HT1080 (cell line): Measurements from ENCODE around the gene LRP8. TPM values are rescaled to one million over a fixed set of nuclear protein-coding genes. Genes with fewer than 3 reads are reported as not detected.
A peak's percentile ranks its signal among the peaks of the same experiment; 100 is the strongest.

Experiments
- DNase-seq: peaks from one replicate; pipeline ENCODE4 v3.0.0-alpha.2; 2015; ENCODE audit warnings: low read depth
- total RNA-seq: library from RNA; depleted of rRNA; stranded (reverse); fragments of >200 nt; shearing (Covaris generic); gene quantifications from 2 replicates; pipeline ENCODE4 v1.2.3, GENCODE V29; 2014

The LRP8 gene
- total RNA-seq, 1 experiment from 2014 or later = 65.3 TPM

DNA sequence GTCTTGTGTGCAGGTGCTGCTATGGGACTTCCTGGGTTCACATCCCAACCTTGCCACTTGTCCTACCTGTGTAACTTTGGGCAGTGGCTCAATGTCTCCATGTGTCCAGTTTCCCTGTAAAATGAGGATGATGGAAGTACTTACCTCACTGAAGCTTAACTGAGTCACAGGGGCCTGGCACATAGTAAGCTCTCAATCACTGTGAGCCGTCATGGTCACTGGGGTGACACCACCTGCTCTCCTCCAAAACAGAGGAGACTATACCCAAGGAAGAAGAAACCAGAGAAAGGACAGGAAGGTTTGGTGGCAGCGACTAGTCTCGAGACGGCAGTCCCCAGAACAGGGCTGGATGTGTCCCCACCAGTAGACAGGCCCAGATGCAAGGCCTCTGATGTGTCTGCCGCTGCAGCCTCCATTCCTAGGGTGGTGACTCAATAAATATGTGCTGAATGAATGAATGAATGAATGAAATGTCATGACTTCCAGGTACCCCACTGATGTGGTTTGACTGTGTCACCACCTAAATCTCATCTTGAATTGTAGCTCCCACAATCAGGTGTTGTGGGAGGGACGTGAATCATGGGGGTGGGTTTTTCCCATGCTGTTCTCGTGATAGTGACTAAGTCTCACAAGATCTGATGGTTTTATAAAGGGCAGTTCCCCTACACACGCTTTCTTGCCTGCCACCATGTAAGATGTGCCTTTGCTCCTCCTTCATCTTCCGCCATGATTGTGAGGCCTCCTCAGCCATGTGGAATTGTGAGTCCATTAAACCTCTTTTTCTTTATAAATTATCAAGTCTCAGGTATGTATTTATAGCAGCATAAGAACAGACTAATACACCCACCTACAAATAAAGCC, 13.0 kb upstream of the LRP8 start:
- peak; percentile 32 for DNase-seq

DNA sequence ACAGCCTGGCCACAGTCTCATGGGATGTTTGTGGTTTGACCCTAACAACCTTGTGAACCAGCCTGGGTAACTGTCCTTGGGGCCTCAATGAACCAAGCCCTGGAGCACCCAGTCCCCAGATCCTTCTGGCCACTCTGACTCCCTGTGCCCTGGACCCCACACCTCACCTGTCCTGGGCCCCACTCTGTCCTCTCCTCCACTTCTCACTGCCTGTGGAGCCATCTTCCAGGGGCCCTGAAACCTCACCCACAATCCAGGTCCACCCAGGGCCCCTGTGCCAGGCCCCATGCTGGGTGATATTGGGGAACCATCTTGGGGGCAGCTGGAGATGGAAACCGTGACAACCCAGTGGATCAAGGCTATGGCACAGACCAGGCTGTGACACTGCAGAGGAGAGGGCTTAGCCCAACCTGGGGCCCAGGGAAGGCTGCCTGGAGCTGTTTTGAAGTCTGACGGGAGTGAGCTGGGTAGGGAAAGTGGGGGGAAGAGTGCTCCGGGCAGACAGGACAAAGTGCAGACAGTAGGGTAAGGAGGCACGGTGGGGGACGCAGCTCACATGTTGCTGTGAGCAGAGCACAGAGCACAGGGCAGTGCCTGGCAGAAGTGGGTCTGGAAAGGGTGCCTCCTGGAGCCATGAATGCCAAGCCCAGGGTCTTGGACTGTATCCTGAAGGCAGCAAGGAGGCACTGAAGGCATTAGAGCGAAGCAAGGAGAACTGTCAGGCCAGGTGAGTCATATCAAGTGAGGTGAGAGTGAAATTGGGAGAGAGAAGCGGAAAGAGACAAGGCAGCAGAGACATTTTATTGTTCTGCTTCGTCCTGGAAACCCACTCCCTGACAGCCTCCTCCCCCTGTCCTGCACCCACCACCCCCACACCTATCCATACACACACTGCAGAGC, 12.1 kb upstream of the LRP8 start:
- no peak for DNase-seq

DNA sequence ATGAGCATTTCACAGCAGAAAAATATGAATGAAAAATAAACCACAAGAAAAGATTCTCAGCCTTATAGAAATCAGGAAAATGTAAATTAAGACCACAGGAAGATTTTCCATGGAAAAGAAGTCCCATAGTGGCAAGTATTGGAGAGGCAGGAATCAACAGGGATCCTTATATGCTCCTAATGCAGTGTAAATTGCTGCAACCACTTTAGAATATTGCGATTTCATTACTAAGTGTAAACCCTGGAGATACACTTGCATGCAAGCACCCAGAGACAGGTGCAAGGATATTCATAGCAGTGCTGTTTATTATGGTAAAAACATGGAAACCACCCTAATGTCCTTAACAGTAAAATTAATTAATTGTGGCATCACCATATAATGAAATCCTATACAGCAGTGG, 10.6 kb upstream of the LRP8 start:
- DNase-seq = no peak

DNA sequence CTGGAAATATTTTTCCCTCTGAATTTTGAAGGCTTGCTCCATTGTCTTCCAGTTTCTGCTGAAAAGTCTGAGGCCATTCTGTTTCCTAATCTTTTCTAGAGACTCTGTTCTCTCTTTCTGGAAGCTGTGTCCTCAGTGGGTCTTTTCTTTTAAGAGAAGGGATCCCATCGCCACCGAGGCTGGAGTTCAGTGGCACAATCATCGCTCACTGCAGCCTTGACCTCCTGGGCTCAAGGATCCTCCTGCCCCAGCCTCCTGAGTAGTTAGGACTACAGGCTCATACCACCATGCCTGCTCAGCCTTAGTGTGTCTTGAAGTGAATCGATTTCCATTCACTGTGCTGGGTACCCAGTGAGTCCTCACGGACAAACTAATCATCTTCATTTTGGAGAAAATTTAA, 9.6 kb upstream of the LRP8 start:
- no peak for DNase-seq

DNA sequence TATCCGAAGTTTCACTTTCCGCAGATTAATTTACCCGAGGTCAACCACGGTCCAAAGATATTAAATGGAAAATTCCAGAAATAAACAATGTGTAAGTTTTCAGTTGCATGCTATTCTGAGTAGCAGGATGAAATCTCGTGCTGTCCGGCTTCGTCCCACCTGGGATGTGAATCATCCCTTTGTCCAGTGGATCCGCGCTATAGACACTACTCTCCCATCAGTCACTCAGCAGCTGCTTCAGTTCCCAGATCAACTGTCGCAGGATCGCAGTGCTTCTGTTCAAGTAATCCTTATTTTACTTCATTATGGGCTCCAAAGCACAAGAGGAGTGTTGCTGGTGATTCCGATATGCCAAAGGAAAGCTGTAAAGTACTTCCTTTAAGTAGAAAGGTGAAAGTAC, 8.3 kb upstream of the LRP8 start:
- no peak for DNase-seq

DNA sequence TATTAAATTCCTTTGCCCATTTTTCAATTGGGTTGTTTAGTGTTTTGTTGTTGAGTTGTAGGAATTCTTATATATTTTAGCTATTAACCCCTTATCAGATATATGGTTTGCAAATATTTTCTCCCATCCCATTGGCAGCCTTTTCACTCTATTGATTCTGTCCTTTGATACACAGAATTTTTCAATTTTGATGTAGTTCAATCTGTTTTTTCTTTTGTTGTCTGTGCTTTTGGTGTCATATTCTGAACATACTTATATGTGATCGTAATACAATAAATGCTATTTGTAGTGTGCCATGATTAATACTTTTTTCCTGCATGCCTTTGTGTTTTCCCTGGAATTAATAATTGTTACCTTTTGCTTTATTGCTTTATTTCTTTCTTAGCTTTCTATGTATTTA, 7.8 kb upstream of the LRP8 start:
- DNase-seq = no peak

DNA sequence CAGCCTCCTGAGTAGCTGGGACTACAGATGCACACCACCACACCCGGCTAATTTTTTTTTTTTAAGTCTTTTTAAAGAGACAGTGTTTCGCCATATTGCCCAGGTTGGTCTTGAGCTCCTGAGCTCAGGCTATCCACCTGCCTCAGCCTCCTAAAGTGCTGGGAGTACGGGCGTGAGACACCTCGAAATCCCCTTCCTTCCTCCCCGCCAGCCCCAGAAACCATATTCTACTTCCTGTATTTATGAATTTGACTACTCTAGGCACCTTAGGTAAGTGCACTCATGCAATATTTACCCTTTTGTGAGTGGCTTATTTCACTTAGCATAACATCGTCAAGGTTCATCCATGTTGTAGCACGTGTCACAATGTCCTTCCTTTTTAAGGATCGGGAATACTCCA, 6.9 kb upstream of the LRP8 start:
- no peak for DNase-seq

DNA sequence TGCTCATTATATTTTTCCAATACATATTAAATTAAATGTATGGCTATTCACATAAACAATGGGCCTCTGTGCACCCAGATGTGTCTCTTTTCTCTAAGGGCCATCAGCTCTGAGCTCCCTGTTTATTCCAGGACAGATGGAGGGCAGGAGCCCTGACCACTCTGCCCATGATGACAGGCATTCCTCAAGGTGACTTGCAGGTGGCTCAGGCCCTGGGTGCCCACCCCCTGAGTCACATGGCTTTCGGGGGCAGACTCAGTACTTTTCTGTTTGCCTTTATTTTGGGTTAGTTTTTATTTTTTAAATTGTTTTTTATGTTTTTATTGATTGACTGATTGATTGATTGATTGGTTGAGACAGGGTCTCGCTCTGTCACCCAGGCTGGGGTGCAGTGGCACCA, 6.4 kb upstream of the LRP8 start:
- DNase-seq = no peak

DNA sequence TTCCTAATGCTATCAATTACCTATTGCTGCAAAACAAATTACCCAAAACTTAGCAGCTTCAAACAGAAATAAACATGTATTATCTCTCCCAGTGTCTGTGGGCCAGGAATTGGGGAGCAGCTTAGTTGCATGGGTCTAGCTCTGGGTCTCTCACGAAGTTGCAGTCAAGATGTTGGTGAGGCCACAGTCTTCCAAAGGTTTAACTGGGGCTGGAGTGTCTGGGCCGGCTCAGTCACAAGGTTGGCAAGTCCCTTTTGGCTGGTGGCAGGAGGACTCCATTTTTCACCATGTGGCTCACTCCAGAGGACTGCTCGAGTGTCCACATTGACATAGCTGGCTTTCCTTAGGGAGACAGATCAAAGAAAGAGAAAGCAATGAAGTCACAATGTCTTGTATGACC, 5.0 kb upstream of the LRP8 start:
- no peak for DNase-seq

DNA sequence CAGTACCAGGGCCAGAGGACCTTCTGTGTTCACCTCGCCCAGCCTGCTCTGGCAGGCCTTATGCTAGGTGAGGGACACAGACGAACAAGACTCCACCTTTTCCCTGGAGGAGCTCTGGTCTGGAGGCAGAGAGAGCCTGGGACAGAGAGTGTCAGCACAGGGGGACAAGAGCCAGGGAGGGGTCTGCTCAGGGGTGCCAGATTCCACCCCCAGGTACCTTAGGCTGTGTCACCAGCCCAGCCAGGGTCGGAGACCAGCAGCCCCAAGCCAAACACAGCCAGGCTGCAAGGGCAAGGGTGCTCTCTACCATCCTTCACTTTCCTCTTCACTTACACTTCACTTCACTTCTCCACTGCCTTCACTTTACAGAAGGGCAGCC, 4.3 kb upstream of the LRP8 start:
- DNase-seq = no peak

DNA sequence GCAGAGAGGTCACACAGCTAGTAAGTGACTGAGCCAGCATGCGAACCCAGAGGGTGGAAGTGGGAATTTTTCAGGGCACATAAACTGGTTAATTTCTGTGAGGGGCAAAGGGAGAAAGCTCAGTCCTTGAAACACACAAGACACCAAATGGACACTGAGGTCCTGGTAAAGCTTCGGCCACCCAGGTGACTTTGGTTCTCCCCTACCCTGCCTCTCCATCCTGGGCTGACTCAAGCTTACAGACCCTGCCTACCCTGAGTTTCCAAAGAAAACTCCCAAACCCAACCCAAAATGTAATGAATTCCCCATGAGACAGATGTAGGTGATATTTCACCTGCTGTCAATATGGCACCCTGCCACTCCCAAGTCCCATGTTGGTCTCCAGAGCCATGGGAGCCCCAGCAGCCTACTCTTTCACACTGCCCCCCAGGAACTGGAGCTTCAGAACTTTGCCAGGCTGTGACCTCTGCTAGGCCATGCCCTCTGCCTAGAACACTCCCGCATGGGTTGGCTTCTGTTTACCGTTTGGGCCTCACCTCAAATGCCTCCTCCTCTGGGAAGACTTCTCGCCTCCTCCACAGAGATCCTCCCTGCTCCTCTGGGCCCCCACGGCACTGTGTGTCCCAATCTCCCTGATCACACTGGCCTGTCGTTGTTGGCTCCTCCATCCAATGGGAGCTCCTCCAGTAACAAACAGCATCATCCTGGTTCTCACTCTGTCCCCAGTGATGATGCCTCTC, 3.7 kb upstream of the LRP8 start:
- no peak for DNase-seq

DNA sequence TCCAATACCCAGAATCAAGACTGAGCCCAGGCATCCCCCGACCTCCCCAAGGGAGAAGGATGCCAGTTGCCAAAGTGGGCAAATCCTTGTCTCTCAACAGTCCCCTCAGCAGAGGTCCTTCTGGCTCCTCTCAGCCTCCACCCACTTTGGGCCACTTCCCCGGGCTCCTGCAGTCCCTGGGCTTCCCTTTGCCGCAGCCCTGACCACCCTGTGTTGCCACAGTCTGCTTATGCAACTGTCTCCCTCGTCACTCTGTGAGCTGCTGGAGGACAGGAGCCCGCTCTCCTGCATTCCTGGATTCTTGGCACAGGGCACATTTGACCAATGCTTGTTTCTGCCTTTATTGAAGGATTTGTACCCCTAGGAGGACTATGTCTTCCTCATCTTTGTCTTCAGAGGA, 2.9 kb upstream of the LRP8 start:
- no peak for DNase-seq

DNA sequence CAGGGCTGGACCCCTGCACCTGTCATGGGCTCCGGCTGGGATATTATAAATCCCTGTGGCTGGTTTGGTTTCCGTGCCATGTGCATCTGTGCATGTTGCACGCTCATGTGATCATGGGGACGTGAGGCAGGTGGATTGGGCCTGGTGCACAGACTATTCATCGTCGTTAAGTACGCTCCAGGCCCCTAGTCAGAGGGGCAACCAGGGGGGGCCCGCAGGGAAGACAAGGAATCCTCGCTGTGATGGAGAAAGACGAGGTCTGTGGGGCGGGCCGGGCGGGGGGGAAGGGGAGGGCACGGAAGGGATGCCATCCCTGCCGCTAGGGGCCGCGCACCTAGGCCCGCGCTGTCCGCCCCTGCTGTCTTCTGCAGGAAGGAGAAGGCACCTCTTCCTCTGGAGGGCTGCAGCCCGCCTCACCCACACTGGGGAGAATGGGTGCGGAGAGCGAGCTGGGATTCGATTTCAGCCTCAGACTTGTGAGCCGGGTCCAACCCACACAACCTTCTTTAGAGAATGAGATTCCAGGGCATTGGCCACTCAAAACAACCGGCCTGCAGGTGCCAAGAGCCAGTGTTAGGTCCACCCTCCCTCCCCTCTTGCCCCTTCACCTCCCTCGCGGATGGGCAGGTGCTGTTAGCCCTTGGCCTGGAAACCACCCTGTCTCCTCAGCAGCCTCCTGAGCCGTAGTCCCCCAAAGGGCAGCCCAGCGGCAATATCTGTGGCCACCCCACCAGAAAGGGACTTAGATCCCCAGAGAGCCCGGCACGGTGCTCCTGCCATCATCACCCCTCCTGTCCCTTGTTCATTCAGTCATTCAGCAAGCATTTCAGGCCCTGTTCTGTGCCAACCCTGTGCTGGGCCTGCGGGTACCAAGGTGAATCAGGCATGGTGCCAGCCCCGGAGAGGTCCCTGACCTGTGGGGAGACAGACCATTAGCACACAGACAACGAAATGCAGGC, 950 bp upstream of the LRP8 start:
- no peak for DNase-seq

DNA sequence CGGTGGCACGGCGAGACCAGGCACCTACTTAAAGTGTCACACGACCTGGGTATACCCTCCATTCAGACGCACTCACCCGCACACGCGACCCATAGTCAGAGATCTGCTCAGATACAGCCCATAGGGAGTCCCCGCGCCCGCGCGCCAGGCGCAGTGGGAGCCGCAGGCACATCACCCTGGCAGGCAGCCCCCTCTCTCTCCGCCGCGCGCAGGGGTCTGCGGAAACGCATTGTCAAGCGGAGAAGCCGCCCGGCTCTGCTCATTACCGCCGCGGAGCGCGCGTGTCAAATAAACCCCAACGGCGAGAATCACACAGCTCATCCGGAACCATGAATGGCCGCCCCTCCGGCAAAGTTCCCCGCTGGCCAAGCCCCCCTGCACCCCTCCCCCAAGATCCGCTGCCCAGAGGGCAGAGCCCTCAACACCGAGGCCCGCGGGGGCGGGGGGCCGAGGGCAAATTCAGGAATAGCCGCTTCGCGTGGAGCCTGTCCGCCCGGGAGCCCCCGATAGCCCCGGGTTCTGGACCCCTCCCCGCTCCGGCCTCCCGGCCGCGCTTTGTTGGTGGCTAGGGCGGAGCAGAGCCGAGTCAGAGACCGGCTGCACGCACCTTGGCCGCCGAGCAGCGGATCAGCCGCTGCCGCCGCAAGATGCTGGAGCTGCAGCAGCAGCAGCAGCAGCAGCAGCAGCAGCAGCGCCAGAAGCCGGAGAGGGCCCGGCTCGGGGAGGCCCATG, 522 bp downstream of the LRP8 start:
- DNase-seq = peak; percentile 41

DNA sequence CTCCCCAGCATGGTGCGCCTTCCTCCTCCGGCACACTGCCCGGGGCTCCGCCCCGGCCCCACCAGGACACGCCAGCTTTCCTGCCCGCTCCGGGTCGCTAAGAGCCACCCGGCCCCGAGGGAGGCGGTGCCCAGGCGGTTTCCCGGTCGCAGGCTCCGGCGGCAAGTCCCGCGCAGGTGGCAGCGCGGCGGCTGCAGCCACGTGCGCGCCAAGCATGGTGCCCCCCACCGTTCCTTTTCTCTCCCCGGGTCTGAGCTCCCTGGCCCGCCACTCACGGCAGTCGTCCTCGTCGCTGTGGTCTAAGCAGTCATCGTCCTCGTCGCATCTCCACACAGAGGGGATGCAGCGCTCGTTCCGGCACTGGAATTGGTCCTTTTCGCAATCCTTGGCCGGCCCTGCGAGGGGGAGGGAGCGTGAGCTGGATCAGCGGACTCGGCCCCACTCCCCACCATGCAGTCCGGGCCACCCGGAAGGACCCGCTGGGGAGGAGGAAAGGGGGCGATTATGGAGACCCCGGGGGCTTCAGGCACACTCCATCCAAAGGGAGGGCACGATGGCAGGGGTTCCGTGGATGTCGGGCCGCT, 1.2 kb downstream of the LRP8 start:
- no peak for DNase-seq

DNA sequence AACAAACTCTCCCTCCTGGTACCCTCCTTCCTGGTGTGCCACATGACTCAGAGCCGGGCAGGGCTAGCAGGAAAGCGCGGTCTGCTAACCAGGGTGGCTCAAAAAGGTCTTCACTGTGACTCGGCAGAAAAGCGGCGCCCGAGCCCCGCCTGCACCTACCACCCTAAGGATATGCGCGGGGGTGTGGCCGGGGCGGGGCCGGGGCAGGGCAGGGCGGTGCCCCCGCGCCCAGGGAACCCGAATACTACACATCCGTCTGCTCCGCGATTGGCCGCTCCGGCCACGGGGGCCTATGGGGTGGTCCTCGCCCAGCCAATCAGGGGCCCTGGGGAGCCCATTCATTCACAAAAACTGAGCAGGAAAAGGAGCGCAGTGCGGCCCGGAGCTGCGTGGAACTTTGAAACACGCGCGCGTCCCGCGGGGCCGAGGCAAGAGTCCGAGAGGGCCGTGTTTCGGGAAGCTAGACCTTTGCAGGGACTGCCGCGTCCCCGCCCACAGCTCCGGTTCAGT, 1.7 kb downstream of the LRP8 start:
- peak; percentile 98 for DNase-seq

DNA sequence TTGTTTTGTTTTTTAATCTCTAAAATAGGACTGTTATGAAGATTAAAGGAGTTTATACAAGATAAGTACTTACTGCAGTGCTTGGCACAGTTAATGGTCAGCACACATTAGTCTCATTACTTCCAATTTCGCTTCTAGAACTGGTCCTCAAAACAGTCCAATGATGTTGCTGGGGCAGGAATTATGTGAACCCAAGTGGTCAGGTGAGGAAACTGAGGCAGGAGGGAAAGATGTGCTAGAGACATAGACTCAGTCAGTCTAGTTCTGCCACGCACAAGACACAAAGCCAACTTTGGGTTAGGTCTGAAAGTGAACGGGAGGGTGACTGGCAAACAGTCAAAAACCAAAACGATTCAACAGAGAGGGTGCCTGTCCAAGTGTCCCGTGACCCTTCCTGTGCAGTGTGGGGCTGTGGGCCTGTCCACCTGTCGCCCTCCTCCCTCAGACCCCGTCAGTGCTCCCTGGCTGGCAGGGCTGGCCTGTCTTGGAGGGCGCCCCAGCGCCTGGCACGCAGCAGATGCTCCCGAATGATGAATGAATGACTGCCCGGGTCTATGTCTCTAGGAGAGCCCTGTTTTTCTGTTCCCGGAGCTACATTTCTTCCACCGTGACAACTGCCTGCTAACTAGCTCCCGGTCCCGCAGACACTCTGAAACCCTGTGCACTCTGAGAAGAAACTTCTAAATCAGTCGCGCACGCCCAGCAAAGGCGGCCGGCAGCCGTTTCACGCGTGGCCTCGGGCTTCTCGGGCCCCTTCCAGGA, 2.4 kb downstream of the LRP8 start:
- DNase-seq = no peak

DNA sequence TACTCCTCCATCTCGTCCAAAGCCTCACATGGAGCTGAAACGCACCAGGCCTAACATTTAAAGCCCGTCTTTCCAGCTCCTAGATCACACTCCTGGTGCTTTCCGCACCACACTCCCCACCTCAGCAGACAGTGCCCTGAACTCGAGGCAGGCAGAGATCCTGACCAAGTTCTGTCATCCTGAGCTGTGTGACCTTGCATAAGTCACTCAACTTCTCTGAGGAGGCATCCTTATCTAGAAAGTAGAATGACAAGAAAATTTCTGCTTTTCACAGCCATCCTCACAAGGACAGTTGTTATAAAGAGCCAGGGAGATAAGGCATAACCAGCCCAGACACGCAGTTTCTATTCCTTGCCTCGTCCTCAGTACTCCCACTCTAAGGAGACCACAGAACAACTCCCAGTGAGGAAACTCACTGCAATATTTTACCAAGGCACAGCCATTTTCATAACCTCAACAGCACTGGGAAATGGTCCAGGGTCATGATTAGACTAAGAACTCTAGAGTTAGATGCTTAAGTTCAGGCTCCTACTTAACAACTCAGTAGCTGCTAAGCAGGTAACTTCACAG, 3.1 kb downstream of the LRP8 start:
- DNase-seq = no peak
